WTC11 (cell line): ENCODE measurements around the gene GLYATL1B. TPM values are rescaled to one million over a fixed set of nuclear protein-coding genes. Genes with fewer than 3 reads are reported as not detected.
"Not testable (repeated sequence)": the region's sequence is repeated elsewhere in the genome, so short reads cannot be mapped to it uniquely, and the experiment has no call there.

Source experiments
- ATAC-seq: fragments of 200-7000 bp; cut with Tn5 transposase; 2 replicates; pipeline ENCODE4 v1.10.0; 2021; ENCODE audit warnings: mild to moderate bottlenecking, moderate library complexity
- CTCF ChIA-PET: fragments of 300-600 bp; sonication (Branson Sonifier 250); formaldehyde crosslinking; loops from one replicate; lab custom pipeline; 2021; ENCODE audit warnings: antibody characterized with exemption; lab: Charles Lee
- POLR2A ChIA-PET: fragments of 350-600 bp; sonication (Branson Sonifier 250); formaldehyde crosslinking; loops from one replicate; lab custom pipeline; 2021; ENCODE audit warnings: antibody characterized with exemption; lab: Charles Lee
- DNase-seq: peaks from one replicate; pipeline ENCODE4 v3.0.0; 2021; ENCODE audit warnings: low spot score
- H3K27ac Mint-ChIP-seq: 2 replicates; pipeline ENCODE4 v1.8.0; 2021; ENCODE audit warnings: mixed read lengths
- H3K27me3 Mint-ChIP-seq: 2 replicates; pipeline ENCODE4 v1.8.0; 2021; ENCODE audit warnings: low read depth, mild to moderate bottlenecking, moderate library complexity, mixed read lengths
- H3K36me3 Mint-ChIP-seq: 2 replicates; pipeline ENCODE4 v1.8.0; 2021; ENCODE audit warnings: mixed read lengths
- H3K4me1 Mint-ChIP-seq: 2 replicates; pipeline ENCODE4 v1.8.0; 2022; ENCODE audit warnings: mixed read lengths
- H3K4me3 Mint-ChIP-seq: 2 replicates; pipeline ENCODE4 v1.8.0; 2021; ENCODE audit warnings: mild to moderate bottlenecking, moderate library complexity, mixed read lengths
- H3K9me3 Mint-ChIP-seq: 2 replicates; pipeline ENCODE4 v1.8.0; 2021; ENCODE audit warnings: mixed read lengths
- ARID4B ChIP-seq: sonication (generic); formaldehyde crosslinking; IDR thresholded peaks from 2 replicates; pipeline ENCODE4 v1.8.0; 2023; ENCODE audit warnings: missing genetic modification reagents, mild to moderate bottlenecking, borderline replicate concordance
- CREM ChIP-seq: sonication (generic); formaldehyde crosslinking; IDR thresholded peaks from 2 replicates; pipeline ENCODE4 v1.8.1; 2022; ENCODE audit warnings: mild to moderate bottlenecking, missing genetic modification reagents, moderate library complexity
- ELF4 ChIP-seq: sonication (generic); formaldehyde crosslinking; IDR thresholded peaks from 2 replicates; pipeline ENCODE4 v1.8.1; 2022; ENCODE audit warnings: low read depth, mild to moderate bottlenecking, moderate library complexity, missing genetic modification reagents
- ESRRA ChIP-seq: sonication (generic); formaldehyde crosslinking; IDR thresholded peaks from 2 replicates; pipeline ENCODE4 v1.8.1; 2022; ENCODE audit warnings: mild to moderate bottlenecking, missing genetic modification reagents, borderline replicate concordance
- ETV6 ChIP-seq: sonication (generic); formaldehyde crosslinking; IDR thresholded peaks from 2 replicates; pipeline ENCODE4 v1.8.1; 2022; ENCODE audit warnings: mild to moderate bottlenecking, missing genetic modification reagents
- GABPB1 ChIP-seq: sonication (generic); formaldehyde crosslinking; IDR thresholded peaks from 2 replicates; pipeline ENCODE4 v1.8.1; 2023; ENCODE audit warnings: mild to moderate bottlenecking, missing genetic modification reagents
- JUN ChIP-seq: sonication (generic); formaldehyde crosslinking; IDR thresholded peaks from 2 replicates; pipeline ENCODE4 v1.8.0; 2023; ENCODE audit warnings: mild to moderate bottlenecking, missing genetic modification reagents
- NR2C2 ChIP-seq: sonication (generic); formaldehyde crosslinking; IDR thresholded peaks from 2 replicates; pipeline ENCODE4 v1.8.0; 2022; ENCODE audit warnings: mild to moderate bottlenecking, missing genetic modification reagents
- ZBTB43 ChIP-seq: sonication (generic); formaldehyde crosslinking; IDR thresholded peaks from 2 replicates; pipeline ENCODE4 v1.8.1; 2023; ENCODE audit warnings: mild to moderate bottlenecking, missing genetic modification reagents
- ZNF396 ChIP-seq: fragments of 250-450 bp; sonication (Bioruptor Pico); IDR thresholded peaks from 2 replicates; pipeline ENCODE4 v1.8.0; 2021; ENCODE audit warnings: mild to moderate bottlenecking, moderate library complexity, borderline replicate concordance
- total RNA-seq: library from RNA; stranded (reverse); gene quantifications from 3 replicates; pipeline ENCODE4 v1.2.3, GENCODE V29; 2021

The GLYATL1B gene
- total RNA-seq, 1 experiment from 2014 or later = not detected

GRCh38 chr11:59078435-59078834 lies 7.7 kb upstream of the GLYATL1B start:
- DNase-seq (no peak), ATAC-seq (no peak)
- Mint-ChIP-seq H3K27ac (no peak overlapping the region), H3K4me1 (peaks cover 10% of the 10 kb centered on the region), H3K27me3 (peaks cover 3% of the 10 kb centered on the region), H3K36me3 (no peaks in the 10 kb centered on the region; the same call in 1 of the 2 replicates), H3K9me3 (peaks cover 29% of the 10 kb centered on the region), H3K4me3 (no peak overlapping the region)
- TF ChIP-seq ZNF396 (CRISPR knock-in tag) = no peak
- no peak for TF ChIP-seq CREM
- TF ChIP-seq ARID4B (CRISPR knock-in tag) = no peak
- no peak for TF ChIP-seq GABPB1 (CRISPR knock-in tag)
- no peak for TF ChIP-seq NR2C2
- TF ChIP-seq ZBTB43 (CRISPR knock-in tag) = no peak
- TF ChIP-seq ETV6 (CRISPR knock-in tag) = no peak
- no peak for TF ChIP-seq ELF4 (CRISPR knock-in tag)
- CTCF ChIA-PET = interaction anchor here (0.8 to 3.2 kb wide), 2 partner anchors 20 to 57 kb away, joined by 3 to 18 read pairs; no protein-coding TSS in a partner anchor
- POLR2A ChIA-PET = interaction anchor here (0.8 kb wide), 1 partner anchor 15 kb away, joined by 4 read pairs; no protein-coding TSS in a partner anchor

- CTCF ChIA-PET = interaction anchor here (0.8 to 3.2 kb wide), 2 partner anchors 21 to 57 kb away, joined by 3 to 18 read pairs; no protein-coding TSS in a partner anchor
- Mint-ChIP-seq H3K27ac (no peak overlapping the region), H3K4me1 (peaks cover 10% of the 10 kb centered on the region)
Measured at GRCh38 chr11:59079086-59079485, 7.0 kb upstream of the GLYATL1B start.

GRCh38 chr11:59080421-59080820 lies 5.7 kb upstream of the GLYATL1B start:
- POLR2A ChIA-PET = not testable (repeated sequence)

More at GRCh38 chr11:59079086-59079485, 7.0 kb upstream of the GLYATL1B start:
- no peak overlapping the region for H3K4me3 Mint-ChIP-seq
- POLR2A ChIA-PET = no interaction called here
- DNase-seq = no peak
- TF ChIP-seq ESRRA (CRISPR knock-in tag) (no peak), JUN (no peak)
- TF ChIP-seq, all 79 proteins: peak for 0
- Mint-ChIP-seq H3K36me3 (no peaks in the 10 kb centered on the region; the same call in 1 of the 2 replicates), H3K27me3 (peaks cover 3% of the 10 kb centered on the region), H3K9me3 (peaks cover 24% of the 10 kb centered on the region)
- no peak for ATAC-seq

GRCh38 chr11:59081430-59082020 lies 4.6 kb upstream of the GLYATL1B start:
- H3K4me1 Mint-ChIP-seq = peaks cover 14% of the 10 kb centered on the region

More at GRCh38 chr11:59080421-59080820, 5.7 kb upstream of the GLYATL1B start:
- not testable (repeated sequence) for DNase-seq, H3K36me3 Mint-ChIP-seq, H3K27me3 Mint-ChIP-seq, H3K4me1 Mint-ChIP-seq, H3K4me3 Mint-ChIP-seq, H3K27ac Mint-ChIP-seq, ATAC-seq
- CTCF ChIA-PET = interaction anchor here (1.4 to 3.2 kb wide), 2 partner anchors 22 to 78 kb away, joined by 5 to 18 read pairs; no protein-coding TSS in a partner anchor
- H3K9me3 Mint-ChIP-seq = peaks cover 10% of the 10 kb centered on the region

More at GRCh38 chr11:59081430-59082020, 4.6 kb upstream of the GLYATL1B start:
- CTCF ChIA-PET = interaction anchor here (1.4 to 3.2 kb wide), 2 partner anchors 23 to 77 kb away, joined by 5 to 18 read pairs; no protein-coding TSS in a partner anchor
- H3K27ac Mint-ChIP-seq = peak overlapping the region; percentile 30; the same call in 1 of the 2 replicates
- H3K4me3 Mint-ChIP-seq, H3K36me3 Mint-ChIP-seq, POLR2A ChIA-PET, DNase-seq, H3K9me3 Mint-ChIP-seq, H3K27me3 Mint-ChIP-seq: not testable (repeated sequence)
- ATAC-seq = peak; percentile 57; the same call in 1 of the 2 replicates
